ENCODE data around the gene ATP8A2. TPM values are rescaled to one million over a fixed set of nuclear protein-coding genes. Genes with fewer than 3 reads are reported as not detected.
"Not testable (repeated sequence)": the region's sequence is repeated elsewhere in the genome, so short reads cannot be mapped to it uniquely, and the experiment has no call there.

The ATP8A2 gene
- total RNA-seq, 1 donor from 2014 or later, result 1.7 TPM

GRCh38 chr13:25821776-25822175, 450.0 kb downstream of the ATP8A2 start:
- H3K27ac ChIP-seq, result no peak overlapping the region
- ATAC-seq (no peak), DNase-seq (no peak)
- no peaks in the 10 kb centered on the region for H3K27me3 ChIP-seq (ENCODE audit: low read depth)
- H3K9me3 ChIP-seq, result no peaks in the 10 kb centered on the region
- no peaks in the 10 kb centered on the region for H3K36me3 ChIP-seq
- H3K4me1 ChIP-seq, result no peaks in the 10 kb centered on the region
- no peak overlapping the region for H3K4me3 ChIP-seq
- intact Hi-C loops (cut with DNase I), result no loop called here
- TF ChIP-seq CTCF (IDR thresholded peaks at IDR 0.05), result no peak

- DNase-seq; H3K27me3 ChIP-seq (ENCODE audit: low read depth); H3K9me3 ChIP-seq; H3K27ac ChIP-seq; H3K4me3 ChIP-seq; ATAC-seq; H3K36me3 ChIP-seq; H3K4me1 ChIP-seq; intact Hi-C loops (cut with DNase I): not testable (repeated sequence)
Observed at GRCh38 chr13:25827221-25827620, 455.4 kb downstream of the ATP8A2 start.

GRCh38 chr13:25827831-25828465, 456.2 kb downstream of the ATP8A2 start:
- Histone ChIP-seq H3K27me3 (ENCODE audit: low read depth) (no peaks in the 10 kb centered on the region), H3K27ac (no peak overlapping the region), H3K4me1 (no peaks in the 10 kb centered on the region), H3K36me3 (no peaks in the 10 kb centered on the region), H3K9me3 (no peaks in the 10 kb centered on the region), H3K4me3 (no peak overlapping the region)
- ATAC-seq (no peak), DNase-seq (no peak)
- TF ChIP-seq CTCF (IDR thresholded peaks at IDR 0.05), result no peak
- intact Hi-C loops (cut with DNase I), result no loop called here

GRCh38 chr13:25833761-25834160, 462.0 kb downstream of the ATP8A2 start:
- no peak for TF ChIP-seq CTCF (IDR thresholded peaks at IDR 0.05)
- no peak for ATAC-seq

GRCh38 chr13:25836574-25837336, 465.0 kb downstream of the ATP8A2 start:
- no peak overlapping the region for H3K27ac ChIP-seq
- no peak for TF ChIP-seq CTCF (IDR thresholded peaks at IDR 0.05)
- no peak for ATAC-seq
- H3K9me3 ChIP-seq, result no peaks in the 10 kb centered on the region
- no peaks in the 10 kb centered on the region for H3K36me3 ChIP-seq
- DNase-seq, result no peak
- no peaks in the 10 kb centered on the region for H3K4me1 ChIP-seq
- no peaks in the 10 kb centered on the region for H3K27me3 ChIP-seq (ENCODE audit: low read depth)
- H3K4me3 ChIP-seq, result no peak overlapping the region
- intact Hi-C loops (cut with DNase I), result no loop called here

More at GRCh38 chr13:25833761-25834160, 462.0 kb downstream of the ATP8A2 start:
- intact Hi-C loops (cut with DNase I), result no loop called here
- Histone ChIP-seq H3K27ac (no peak overlapping the region), H3K9me3 (no peaks in the 10 kb centered on the region), H3K4me3 (no peak overlapping the region), H3K36me3 (no peaks in the 10 kb centered on the region), H3K27me3 (ENCODE audit: low read depth) (no peaks in the 10 kb centered on the region), H3K4me1 (no peaks in the 10 kb centered on the region)
- no peak for DNase-seq

- H3K27ac ChIP-seq, result no peak overlapping the region
- no peak for ATAC-seq
- DNase-seq, result no peak
- TF ChIP-seq CTCF (IDR thresholded peaks at IDR 0.05), result no peak
- no peaks in the 10 kb centered on the region for H3K36me3 ChIP-seq
- no peaks in the 10 kb centered on the region for H3K9me3 ChIP-seq
- H3K4me3 ChIP-seq, result no peak overlapping the region
- no peaks in the 10 kb centered on the region for H3K27me3 ChIP-seq (ENCODE audit: low read depth)
- H3K4me1 ChIP-seq, result no peaks in the 10 kb centered on the region
- intact Hi-C loops (cut with DNase I), result no loop called here
Observed at GRCh38 chr13:25839371-25839770, 467.6 kb downstream of the ATP8A2 start.

All from lower lobe of right lung (tissue), 2 donors.